Measurements from ENCODE around the gene GPRC5C. TPM values are rescaled to one million over a fixed set of nuclear protein-coding genes. Genes with fewer than 3 reads are reported as not detected.

The GPRC5C gene
- total RNA-seq, 1 experiment from 2014 or later, result 48.8 TPM

DNA sequence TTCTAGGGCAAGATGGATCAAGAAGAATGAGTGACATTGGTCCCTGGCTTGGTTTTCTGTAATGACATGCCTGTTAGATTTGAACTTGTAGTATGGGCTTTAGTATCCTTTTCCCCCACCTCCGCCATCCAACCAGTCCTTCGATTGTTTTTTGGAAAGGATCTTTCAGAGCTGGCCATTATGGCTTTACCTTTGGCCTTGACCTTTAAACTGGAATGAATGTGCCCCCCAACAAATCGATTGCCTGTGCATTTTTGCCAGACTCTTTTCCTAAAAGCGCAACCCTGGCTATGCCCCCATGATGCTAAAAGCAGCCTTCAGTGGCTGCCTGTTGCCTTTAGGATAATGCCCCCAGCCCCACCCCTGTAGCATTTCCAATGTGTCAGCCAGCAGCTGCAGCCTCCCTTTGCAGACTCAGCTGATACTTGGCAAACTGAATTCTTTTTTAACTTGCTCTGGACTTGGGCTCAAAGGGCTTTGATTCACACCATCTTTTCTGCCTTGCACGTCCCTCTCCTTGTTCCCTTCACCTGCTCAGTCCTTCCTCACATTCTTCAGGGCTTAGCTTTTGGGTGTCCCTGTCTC is 4.0 kb downstream of the GPRC5C start:
- Histone ChIP-seq H3K27me3 (ENCODE audit: control insufficient read depth, insufficient read depth, low read length) (peaks cover 12% of the 10 kb centered on the region), H3K4me3 (ENCODE audit: insufficient read depth, low read depth, low read length) (no peak overlapping the region), H3K36me3 (replicated peaks; ENCODE audit: control insufficient read depth, insufficient read depth, low read length) (no peaks in the 10 kb centered on the region; the same call in 1 of the 2 replicates)
- DNase-seq, result no peak

DNA sequence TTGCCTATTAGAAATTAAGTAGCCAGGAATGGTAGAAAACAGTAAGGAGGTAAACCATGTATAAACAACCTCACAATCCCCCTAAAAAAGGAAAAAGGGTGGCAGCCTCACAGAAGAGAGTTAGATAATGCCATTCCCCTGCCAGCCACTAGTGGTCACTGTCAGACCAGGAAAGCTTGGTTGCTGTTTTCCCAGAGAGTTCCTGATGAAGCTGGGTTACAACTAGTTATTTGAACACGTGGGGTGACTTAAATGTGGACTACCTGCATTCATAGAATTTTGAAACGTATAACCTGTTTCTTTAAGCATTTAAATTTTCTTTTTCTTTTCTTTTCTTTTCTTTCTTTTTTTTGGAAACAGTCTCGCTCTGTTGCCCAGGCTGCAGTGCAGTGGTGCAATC is 5.8 kb downstream of the GPRC5C start:
- Histone ChIP-seq H3K27me3 (ENCODE audit: control insufficient read depth, insufficient read depth, low read length) (peaks cover 6% of the 10 kb centered on the region), H3K4me3 (ENCODE audit: insufficient read depth, low read depth, low read length) (no peak overlapping the region), H3K36me3 (replicated peaks; ENCODE audit: control insufficient read depth, insufficient read depth, low read length) (no peaks in the 10 kb centered on the region; the same call in 1 of the 2 replicates)
- DNase-seq, result peak; percentile 87

GRCh38 chr17:74439691-74440567 is 8.0 kb downstream of the GPRC5C start:
- Histone ChIP-seq H3K27me3 (ENCODE audit: control insufficient read depth, insufficient read depth, low read length) (peaks cover 1% of the 10 kb centered on the region; the same call in 1 of the 2 replicates), H3K36me3 (replicated peaks; ENCODE audit: control insufficient read depth, insufficient read depth, low read length) (no peaks in the 10 kb centered on the region), H3K4me3 (ENCODE audit: insufficient read depth, low read depth, low read length) (no peak overlapping the region)
- no peak for DNase-seq

DNA sequence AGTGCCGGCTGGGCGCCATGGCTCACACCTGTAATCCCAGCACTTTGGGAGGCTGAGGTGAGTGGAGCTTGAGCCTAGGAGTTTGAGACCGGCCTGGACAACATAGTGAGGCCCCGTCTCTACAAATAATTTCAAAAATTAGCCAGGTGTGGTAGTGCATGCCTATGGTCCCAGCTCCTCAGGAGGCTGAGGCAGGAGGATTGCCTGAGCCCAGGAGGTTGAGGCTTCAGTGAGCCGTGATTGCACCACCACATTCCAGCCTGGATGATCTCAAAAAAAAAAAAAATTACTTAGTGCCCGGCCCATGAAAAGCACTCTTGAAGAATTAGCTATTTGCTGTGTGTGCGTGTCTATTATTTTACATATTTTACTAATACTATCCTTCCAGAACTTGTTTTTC is 9.6 kb downstream of the GPRC5C start:
- DNase-seq, result no peak
- H3K36me3 ChIP-seq (replicated peaks; ENCODE audit: control insufficient read depth, insufficient read depth, low read length), result no peaks in the 10 kb centered on the region
- no peak overlapping the region for H3K4me3 ChIP-seq (ENCODE audit: insufficient read depth, low read depth, low read length)
- peaks cover 1% of the 10 kb centered on the region; the same call in 1 of the 2 replicates for H3K27me3 ChIP-seq (ENCODE audit: control insufficient read depth, insufficient read depth, low read length)

GRCh38 chr17:74442291-74442669 is 10.4 kb downstream of the GPRC5C start:
- no peak for DNase-seq
- Histone ChIP-seq H3K4me3 (ENCODE audit: insufficient read depth, low read depth, low read length) (no peak overlapping the region), H3K27me3 (ENCODE audit: control insufficient read depth, insufficient read depth, low read length) (peaks cover 1% of the 10 kb centered on the region; the same call in 1 of the 2 replicates), H3K36me3 (replicated peaks; ENCODE audit: control insufficient read depth, insufficient read depth, low read length) (no peaks in the 10 kb centered on the region)

DNA sequence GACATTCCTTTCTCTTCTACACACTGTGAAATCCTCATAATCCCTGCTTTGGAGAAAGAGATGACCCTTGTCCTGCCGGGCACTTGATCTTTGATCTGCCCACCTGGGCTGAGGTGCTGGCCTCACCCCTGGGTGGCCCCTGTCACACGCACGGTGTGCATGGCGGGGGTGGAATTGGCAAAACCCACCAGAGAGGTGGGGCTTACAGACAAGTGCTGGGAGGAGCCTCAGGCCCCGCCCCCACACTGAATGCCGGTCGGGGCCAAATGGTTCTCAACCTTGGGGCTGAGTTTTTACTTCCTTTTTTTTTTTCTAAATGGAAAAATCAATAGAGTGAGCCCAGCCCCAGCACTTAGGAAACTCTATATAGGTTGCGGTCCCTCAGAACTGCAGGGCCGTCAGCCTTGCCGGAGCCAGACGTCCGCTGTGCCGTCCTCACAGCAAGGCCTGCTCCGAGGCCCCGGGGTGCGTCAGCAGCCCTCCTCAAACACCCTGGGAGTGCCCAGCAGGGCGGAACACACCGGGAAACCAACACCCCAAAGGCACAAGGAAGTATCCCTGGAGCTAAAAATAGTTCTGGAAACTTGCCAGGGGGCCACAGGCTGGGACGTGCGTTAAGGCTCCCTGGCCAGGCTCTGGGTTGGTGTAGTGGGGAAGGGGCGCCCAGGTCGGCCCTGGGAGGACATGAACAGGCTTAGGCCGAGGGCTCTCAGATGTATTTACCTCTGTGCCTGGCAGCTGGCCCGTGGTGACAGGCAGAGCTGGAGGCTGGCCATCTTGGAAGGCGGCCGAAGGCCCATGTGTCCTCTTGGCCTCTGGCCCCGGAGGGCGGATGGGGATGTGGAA is 11.0 kb downstream of the GPRC5C start:
- H3K36me3 ChIP-seq (replicated peaks; ENCODE audit: control insufficient read depth, insufficient read depth, low read length), result no peaks in the 10 kb centered on the region; the same call in 1 of the 2 replicates
- peak; percentile 90 for DNase-seq
- peak overlapping the region; percentile 8; the same call in 1 of the 2 replicates for H3K4me3 ChIP-seq (ENCODE audit: insufficient read depth, low read depth, low read length)
- peaks cover 1% of the 10 kb centered on the region; the same call in 1 of the 2 replicates for H3K27me3 ChIP-seq (ENCODE audit: control insufficient read depth, insufficient read depth, low read length)

- Histone ChIP-seq H3K36me3 (replicated peaks; ENCODE audit: control insufficient read depth, insufficient read depth, low read length) (no peaks in the 10 kb centered on the region; the same call in 1 of the 2 replicates), H3K4me3 (ENCODE audit: insufficient read depth, low read depth, low read length) (no peak overlapping the region), H3K27me3 (ENCODE audit: control insufficient read depth, insufficient read depth, low read length) (peaks cover 1% of the 10 kb centered on the region; the same call in 1 of the 2 replicates)
- no peak for DNase-seq
These were observed 11.8 kb downstream of the GPRC5C start for GRCh38 chr17:74443516-74444296.

DNA sequence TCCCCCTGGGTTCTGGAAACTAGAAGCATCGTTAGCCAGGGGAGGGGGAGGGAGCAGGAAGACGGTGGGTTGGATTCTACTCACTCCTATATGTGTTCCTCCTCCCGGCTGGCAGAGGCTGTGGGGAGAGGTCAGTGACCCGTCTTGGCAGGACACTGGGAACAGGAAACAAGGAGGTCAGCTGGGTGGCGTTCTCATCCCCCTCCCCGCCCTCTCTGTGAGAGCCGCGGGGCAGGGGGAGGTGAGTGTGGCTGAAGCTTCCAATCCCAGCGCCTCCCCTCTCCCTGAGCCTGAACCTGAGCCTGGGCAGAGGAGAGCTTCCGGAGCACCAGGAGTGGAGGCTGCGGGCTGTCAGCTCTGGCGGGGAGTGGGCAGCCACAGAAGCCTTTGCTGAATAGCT is 12.5 kb downstream of the GPRC5C start:
- Histone ChIP-seq H3K4me3 (ENCODE audit: insufficient read depth, low read depth, low read length) (peak overlapping the region; percentile 8), H3K36me3 (replicated peaks; ENCODE audit: control insufficient read depth, insufficient read depth, low read length) (no peaks in the 10 kb centered on the region; the same call in 1 of the 2 replicates), H3K27me3 (ENCODE audit: control insufficient read depth, insufficient read depth, low read length) (peaks cover 1% of the 10 kb centered on the region; the same call in 1 of the 2 replicates)
- DNase-seq, result peak; percentile 76

GRCh38 chr17:74445158-74445557 is 13.3 kb downstream of the GPRC5C start:
- H3K27me3 ChIP-seq (ENCODE audit: control insufficient read depth, insufficient read depth, low read length), result peaks cover 1% of the 10 kb centered on the region; the same call in 1 of the 2 replicates
- DNase-seq, result no peak
- no peaks in the 10 kb centered on the region; the same call in 1 of the 2 replicates for H3K36me3 ChIP-seq (replicated peaks; ENCODE audit: control insufficient read depth, insufficient read depth, low read length)
- no peak overlapping the region for H3K4me3 ChIP-seq (ENCODE audit: insufficient read depth, low read depth, low read length)

GRCh38 chr17:74446551-74447500 is 14.9 kb downstream of the GPRC5C start:
- DNase-seq, result peak; percentile 69

GRCh38 chr17:74447628-74448159 is 15.8 kb downstream of the GPRC5C start:
- no peak overlapping the region for H3K4me3 ChIP-seq (ENCODE audit: insufficient read depth, low read depth, low read length)
- no peaks in the 10 kb centered on the region; the same call in 1 of the 2 replicates for H3K36me3 ChIP-seq (replicated peaks; ENCODE audit: control insufficient read depth, insufficient read depth, low read length)
- peaks cover 7% of the 10 kb centered on the region for H3K27me3 ChIP-seq (ENCODE audit: control insufficient read depth, insufficient read depth, low read length)
- DNase-seq, result no peak

More at GRCh38 chr17:74446551-74447500, 14.9 kb downstream of the GPRC5C start:
- no peaks in the 10 kb centered on the region; the same call in 1 of the 2 replicates for H3K36me3 ChIP-seq (replicated peaks; ENCODE audit: control insufficient read depth, insufficient read depth, low read length)
- peaks cover 1% of the 10 kb centered on the region; the same call in 1 of the 2 replicates for H3K27me3 ChIP-seq (ENCODE audit: control insufficient read depth, insufficient read depth, low read length)
- H3K4me3 ChIP-seq (ENCODE audit: insufficient read depth, low read depth, low read length), result no peak overlapping the region

DNA sequence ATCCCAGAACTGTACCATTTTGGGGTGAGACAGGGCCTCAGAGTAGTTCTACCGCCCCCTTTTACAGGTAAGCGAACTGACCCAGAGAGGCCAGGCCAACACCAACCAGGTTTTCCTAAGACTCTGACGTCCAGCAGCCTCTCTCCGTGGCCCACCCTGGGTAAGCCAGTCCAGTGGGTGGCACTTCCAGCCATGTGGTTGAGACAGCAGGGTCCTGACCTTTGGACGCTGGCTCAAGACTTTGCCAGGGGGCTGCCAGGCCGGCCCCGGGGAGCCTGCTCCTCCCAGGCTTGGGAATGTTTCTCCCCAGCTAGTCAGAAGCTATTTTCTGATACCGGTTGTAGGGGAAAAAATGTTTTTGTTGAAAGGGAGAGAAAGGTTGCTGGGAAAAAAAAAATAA is 16.9 kb downstream of the GPRC5C start:
- no peak overlapping the region for H3K4me3 ChIP-seq (ENCODE audit: insufficient read depth, low read depth, low read length)
- DNase-seq, result no peak
- no peaks in the 10 kb centered on the region; the same call in 1 of the 2 replicates for H3K36me3 ChIP-seq (replicated peaks; ENCODE audit: control insufficient read depth, insufficient read depth, low read length)
- H3K27me3 ChIP-seq (ENCODE audit: control insufficient read depth, insufficient read depth, low read length), result peaks cover 17% of the 10 kb centered on the region

Measured in H7 (cell line).